ENCODE data around the gene PPIF. TPM values are rescaled to one million over a fixed set of nuclear protein-coding genes. Genes with fewer than 3 reads are reported as not detected.

The PPIF gene
- total RNA-seq, 2 donors from 2014 or later: 59.4 to 82.3 TPM

- no peaks in the 10 kb centered on the region for H3K9me3 ChIP-seq (ENCODE audit: control insufficient read depth, low read length, poor library complexity, severe bottlenecking)
- peak overlapping the region; percentile 5 for H3K27ac Mint-ChIP-seq
- ATAC-seq (peak; percentile 46), DNase-seq (no peak)
- H3K27me3 Mint-ChIP-seq: no peaks in the 10 kb centered on the region
- peaks cover 18% of the 10 kb centered on the region for H3K4me1 Mint-ChIP-seq
- no peak overlapping the region for H3K4me3 Mint-ChIP-seq
- H3K36me3 Mint-ChIP-seq (ENCODE audit: low read depth): peaks cover 4% of the 10 kb centered on the region
These were observed 14.6 kb downstream of the PPIF start for GRCh38 chr10:79361726-79362397.

DNA sequence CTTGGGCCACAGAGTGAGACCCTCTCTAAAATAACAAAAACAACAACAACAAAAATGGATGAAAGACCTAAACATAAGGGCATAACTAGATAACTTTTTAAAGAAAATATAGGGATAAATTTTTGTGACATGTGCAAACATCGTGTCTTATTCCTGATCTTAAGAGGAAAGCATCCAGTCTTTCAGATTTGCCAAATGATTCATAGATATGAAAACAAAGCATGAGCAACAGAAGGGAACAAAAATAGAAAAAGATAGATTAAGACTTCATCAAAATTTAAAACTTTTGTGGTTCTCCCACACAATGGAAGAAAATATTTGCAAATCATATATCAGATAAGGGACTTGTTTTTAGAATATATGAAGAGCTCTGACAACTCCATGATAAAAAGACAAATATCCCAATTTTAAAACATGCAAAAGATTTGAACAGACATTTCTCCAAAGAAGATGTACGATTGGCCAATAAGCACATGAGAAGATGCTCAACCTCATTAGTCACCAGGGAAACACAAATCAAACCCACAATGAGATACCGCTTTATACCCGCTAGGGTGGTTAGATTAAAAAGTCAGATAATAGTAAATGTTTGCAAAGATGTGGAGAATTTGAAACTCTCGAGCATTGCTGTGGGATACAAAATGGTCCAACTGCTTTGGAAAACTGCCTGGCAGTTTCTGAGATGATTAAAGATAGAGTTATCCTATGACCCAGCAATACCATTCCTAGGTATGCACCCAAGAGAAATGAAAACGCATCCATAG lies 20.3 kb downstream of the PPIF start:
- Mint-ChIP-seq H3K4me3 (no peak overlapping the region), H3K27ac (no peak overlapping the region), H3K4me1 (peaks cover 2% of the 10 kb centered on the region), H3K27me3 (no peaks in the 10 kb centered on the region), H3K36me3 (ENCODE audit: low read depth) (peaks cover 2% of the 10 kb centered on the region)
- peaks cover 4% of the 10 kb centered on the region for H3K9me3 ChIP-seq (ENCODE audit: control insufficient read depth, low read length, poor library complexity, severe bottlenecking)
- ATAC-seq: peak; percentile 66
- DNase-seq: no peak

GRCh38 chr10:79372871-79373270 lies 25.6 kb downstream of the PPIF start:
- Mint-ChIP-seq H3K4me3 (no peak overlapping the region), H3K27ac (peak overlapping the region; percentile 34), H3K27me3 (peaks cover 8% of the 10 kb centered on the region), H3K36me3 (ENCODE audit: low read depth) (no peaks in the 10 kb centered on the region), H3K4me1 (peaks cover 3% of the 10 kb centered on the region)
- H3K9me3 ChIP-seq (ENCODE audit: control insufficient read depth, low read length, poor library complexity, severe bottlenecking): peaks cover 4% of the 10 kb centered on the region
- DNase-seq (no peak), ATAC-seq (no peak)

GRCh38 chr10:79374312-79375191 lies 27.3 kb downstream of the PPIF start:
- Mint-ChIP-seq H3K27me3 (peaks cover 8% of the 10 kb centered on the region), H3K27ac (no peak overlapping the region), H3K4me1 (peaks cover 3% of the 10 kb centered on the region), H3K4me3 (no peak overlapping the region), H3K36me3 (ENCODE audit: low read depth) (no peaks in the 10 kb centered on the region)
- DNase-seq: peak; percentile 53 to 69 (median 59)
- H3K9me3 ChIP-seq (ENCODE audit: control insufficient read depth, low read length, poor library complexity, severe bottlenecking): peaks cover 4% of the 10 kb centered on the region
- ATAC-seq: peak; percentile 81

DNA sequence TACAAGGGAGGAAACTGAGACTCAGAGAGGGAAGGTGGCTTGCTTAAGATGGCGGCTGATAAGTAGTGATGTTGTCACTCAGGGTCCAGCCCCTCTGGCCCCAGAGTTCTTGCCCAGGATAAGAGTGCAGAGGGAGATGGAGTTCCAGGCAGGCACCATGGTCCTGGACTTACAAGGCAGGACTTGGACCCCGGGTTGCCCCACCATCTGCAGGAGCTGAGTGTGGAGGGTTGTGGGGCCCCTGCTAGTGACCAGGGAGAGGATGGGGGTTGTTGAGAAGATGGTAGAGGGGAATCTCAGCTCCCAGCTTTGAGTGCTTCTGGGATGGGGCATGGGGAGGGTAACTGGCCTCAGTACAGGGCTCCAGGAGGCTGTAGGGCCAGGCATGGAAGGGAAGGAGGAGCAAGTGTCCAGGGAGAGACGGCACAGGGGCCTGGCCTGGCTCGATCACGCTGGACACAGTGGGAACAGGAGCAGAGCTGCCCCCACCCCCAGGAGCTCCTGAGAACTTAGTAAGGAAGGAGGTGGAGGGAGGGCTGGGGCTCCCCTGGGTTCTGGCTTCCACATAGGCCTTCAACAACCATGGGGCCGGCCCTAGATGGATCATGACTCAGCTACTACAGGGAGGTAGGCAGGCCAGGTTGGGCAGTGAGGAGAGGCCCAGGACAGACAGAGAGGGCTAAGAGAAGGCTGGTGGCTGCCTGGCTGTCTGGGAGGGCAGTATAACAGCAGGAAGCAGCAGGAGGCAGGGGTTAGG lies 28.2 kb downstream of the PPIF start:
- Mint-ChIP-seq H3K27ac (no peak overlapping the region), H3K4me3 (no peak overlapping the region), H3K27me3 (peaks cover 8% of the 10 kb centered on the region), H3K4me1 (peaks cover 3% of the 10 kb centered on the region), H3K36me3 (ENCODE audit: low read depth) (no peaks in the 10 kb centered on the region)
- ATAC-seq (no peak), DNase-seq (no peak)
- peaks cover 4% of the 10 kb centered on the region for H3K9me3 ChIP-seq (ENCODE audit: control insufficient read depth, low read length, poor library complexity, severe bottlenecking)

GRCh38 chr10:79376078-79376628 lies 28.9 kb downstream of the PPIF start:
- Mint-ChIP-seq H3K4me1 (peaks cover 3% of the 10 kb centered on the region), H3K27me3 (peaks cover 8% of the 10 kb centered on the region), H3K36me3 (ENCODE audit: low read depth) (no peaks in the 10 kb centered on the region), H3K27ac (no peak overlapping the region), H3K4me3 (no peak overlapping the region)
- ATAC-seq: no peak
- no peak for DNase-seq
- H3K9me3 ChIP-seq (ENCODE audit: control insufficient read depth, low read length, poor library complexity, severe bottlenecking): peaks cover 4% of the 10 kb centered on the region

DNA sequence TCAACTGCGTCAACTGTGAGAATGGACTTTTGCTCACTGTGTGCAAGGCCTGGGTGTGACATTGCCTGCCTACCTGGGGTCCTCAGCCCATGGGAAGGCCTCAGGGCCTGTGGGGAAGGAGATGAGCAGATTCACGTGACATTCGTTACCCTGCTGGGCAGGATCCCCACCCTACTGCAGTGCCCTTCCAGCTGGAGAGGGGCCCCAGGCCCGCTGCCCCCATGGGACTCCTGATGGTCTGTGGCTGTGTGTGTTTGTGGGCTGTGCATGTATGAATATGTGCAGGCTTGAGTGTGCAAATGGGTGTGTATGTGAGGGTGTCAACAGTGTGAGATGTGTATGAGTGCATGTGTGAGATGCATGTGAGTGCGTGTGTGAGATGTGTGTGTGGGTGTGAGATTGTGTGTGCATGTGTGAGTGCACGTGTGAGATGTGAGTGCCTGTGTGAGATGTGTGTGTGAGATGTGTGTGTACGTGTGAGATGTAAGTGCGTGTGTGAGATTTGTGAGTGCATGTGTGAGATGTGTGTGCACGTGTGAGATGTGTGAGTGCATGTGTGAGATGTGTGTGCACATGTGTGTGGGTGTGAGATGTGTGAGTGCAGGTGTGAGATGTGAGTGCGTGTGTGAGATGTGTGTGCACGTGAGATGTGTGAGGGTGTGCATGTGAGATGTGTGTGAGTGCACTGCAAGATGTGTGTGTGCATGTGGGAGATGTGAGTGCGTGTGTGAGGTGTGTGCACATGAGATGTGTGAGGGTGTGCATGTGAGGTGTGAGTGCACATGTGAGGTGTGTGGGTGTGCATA lies 29.7 kb downstream of the PPIF start:
- H3K36me3 Mint-ChIP-seq (ENCODE audit: low read depth): no peaks in the 10 kb centered on the region
- H3K27me3 Mint-ChIP-seq: peaks cover 10% of the 10 kb centered on the region
- H3K27ac Mint-ChIP-seq: no peak overlapping the region
- no peak for ATAC-seq
- DNase-seq: no peak
- no peak overlapping the region for H3K4me3 Mint-ChIP-seq
- peaks cover 3% of the 10 kb centered on the region for H3K4me1 Mint-ChIP-seq
- H3K9me3 ChIP-seq (ENCODE audit: control insufficient read depth, low read length, poor library complexity, severe bottlenecking): peaks cover under 1% of the 10 kb centered on the region

DNA sequence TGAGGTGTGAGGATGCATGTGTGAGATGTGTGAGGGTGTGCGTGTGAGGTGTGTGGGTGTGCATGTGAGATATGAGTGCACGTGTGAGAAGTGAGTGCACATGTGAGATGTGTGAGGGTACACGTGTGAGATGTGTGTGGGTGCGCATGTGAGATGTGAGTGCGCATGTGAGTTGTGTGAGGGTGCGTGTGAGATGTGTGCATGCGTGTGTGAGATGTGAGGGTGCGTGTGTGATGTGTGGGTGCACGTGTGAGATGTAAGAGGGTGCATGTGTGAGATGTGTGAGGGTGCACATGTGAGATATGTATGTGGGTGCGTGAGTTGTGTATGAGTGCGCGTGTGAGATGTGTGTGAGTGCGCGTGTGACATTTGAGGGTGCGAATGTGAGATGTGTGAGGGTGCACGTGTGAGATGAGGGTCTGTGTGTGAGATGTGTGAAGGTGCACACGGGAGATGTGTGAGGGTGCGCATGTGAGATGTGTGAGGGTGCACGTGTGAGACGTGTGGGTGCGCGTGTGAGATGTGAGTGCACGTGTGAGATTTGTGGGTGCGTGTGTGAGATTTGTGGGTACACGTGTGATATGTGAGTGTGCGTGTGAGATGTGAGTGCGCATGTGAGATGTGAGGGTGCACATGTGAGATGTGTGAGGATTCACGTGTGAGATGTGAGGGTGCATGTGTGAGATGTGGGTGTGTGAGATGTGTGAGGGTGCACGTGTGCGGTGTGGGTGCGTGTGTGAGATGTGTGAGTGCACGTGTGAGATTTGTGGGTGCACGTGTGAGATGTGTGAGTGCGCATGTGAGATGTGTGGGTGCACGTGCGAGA lies 30.5 kb downstream of the PPIF start:
- Mint-ChIP-seq H3K27ac (no peak overlapping the region), H3K36me3 (ENCODE audit: low read depth) (no peaks in the 10 kb centered on the region), H3K27me3 (peaks cover 18% of the 10 kb centered on the region), H3K4me3 (no peak overlapping the region), H3K4me1 (peaks cover 3% of the 10 kb centered on the region)
- no peaks in the 10 kb centered on the region for H3K9me3 ChIP-seq (ENCODE audit: control insufficient read depth, low read length, poor library complexity, severe bottlenecking)
- no peak for ATAC-seq
- no peak for DNase-seq

DNA sequence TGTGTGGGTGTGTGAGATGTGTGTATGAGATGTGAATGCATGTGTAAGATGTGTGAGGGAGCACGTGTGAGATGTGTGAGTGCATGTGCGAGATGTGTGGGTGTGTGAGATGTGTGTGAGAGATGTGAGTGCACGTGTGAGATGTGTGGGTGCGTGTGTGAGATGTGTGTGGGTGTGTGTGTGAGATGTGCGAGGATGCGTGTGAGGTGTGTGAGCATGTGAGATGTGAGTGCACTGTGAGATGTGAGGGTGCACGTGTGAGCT lies 31.0 kb downstream of the PPIF start:
- H3K9me3 ChIP-seq (ENCODE audit: control insufficient read depth, low read length, poor library complexity, severe bottlenecking): no peaks in the 10 kb centered on the region
- no peaks in the 10 kb centered on the region for H3K36me3 Mint-ChIP-seq (ENCODE audit: low read depth)
- DNase-seq (no peak), ATAC-seq (no peak)
- no peak overlapping the region for H3K27ac Mint-ChIP-seq
- H3K4me3 Mint-ChIP-seq: no peak overlapping the region
- peaks cover 3% of the 10 kb centered on the region for H3K4me1 Mint-ChIP-seq
- peaks cover 12% of the 10 kb centered on the region for H3K27me3 Mint-ChIP-seq

- DNase-seq (no peak), ATAC-seq (no peak)
- H3K4me3 Mint-ChIP-seq: no peak overlapping the region
- peaks cover 3% of the 10 kb centered on the region for H3K4me1 Mint-ChIP-seq
- H3K27me3 Mint-ChIP-seq: peaks cover 10% of the 10 kb centered on the region
- no peaks in the 10 kb centered on the region for H3K9me3 ChIP-seq (ENCODE audit: control insufficient read depth, low read length, poor library complexity, severe bottlenecking)
- H3K27ac Mint-ChIP-seq: no peak overlapping the region
- H3K36me3 Mint-ChIP-seq (ENCODE audit: low read depth): no peaks in the 10 kb centered on the region
These were observed 31.6 kb downstream of the PPIF start for GRCh38 chr10:79378647-79379511.
